Measurements from ENCODE around the gene MINAR1. TPM values are rescaled to one million over a fixed set of nuclear protein-coding genes. Genes with fewer than 3 reads are reported as not detected.

The MINAR1 gene
- total and polyA plus RNA-seq, 11 donors = 0.04 to 0.29 (median 0.12) TPM; not detected in 2

GRCh38 chr15:79402136-79402535 lies 30.0 kb upstream of the MINAR1 start:
- Histone ChIP-seq H3K36me3 (no peaks in the 10 kb centered on the region), H3K27me3 (peaks cover 0 to 5% (median 0%) of the 10 kb centered on the region in 9 donors), H3K4me1 (no peaks in the 10 kb centered on the region), H3K9me3 (no peaks in the 10 kb centered on the region), H3K27ac (no peak overlapping the region), H3K4me3 (no peak overlapping the region)
- intact Hi-C loops (cut with DNase I) = no loop called here
- ATAC-seq = no peak
- DNase-seq = no peak
- no peak for TF ChIP-seq CTCF (IDR thresholded peaks at IDR 0.05)
- TF ChIP-seq POLR2A (IDR thresholded peaks at IDR 0.05) = no peak
- WGBS, 4 donors = 81 to 90% (median 85%) methylated on average over 2 of the region's 2 CpGs

GRCh38 chr15:79403501-79403900 lies 28.6 kb upstream of the MINAR1 start:
- H3K9me3 ChIP-seq = no peaks in the 10 kb centered on the region
- no peaks in the 10 kb centered on the region for H3K4me1 ChIP-seq
- DNase-seq = no peak
- no peak overlapping the region for H3K4me3 ChIP-seq
- no peak for TF ChIP-seq POLR2A (IDR thresholded peaks at IDR 0.05)
- no peak for TF ChIP-seq CTCF (IDR thresholded peaks at IDR 0.05)
- ATAC-seq = no peak
- WGBS, 4 donors = 87 to 91% (median 88%) methylated on average over 4 of the region's 4 CpGs
- peaks cover 0 to 5% (median 0%) of the 10 kb centered on the region in 9 donors for H3K27me3 ChIP-seq
- intact Hi-C loops (cut with DNase I) = no loop called here
- H3K36me3 ChIP-seq = no peaks in the 10 kb centered on the region
- no peak overlapping the region for H3K27ac ChIP-seq

GRCh38 chr15:79406210-79406609 lies 25.9 kb upstream of the MINAR1 start:
- intact Hi-C loops (cut with DNase I) = no loop called here
- DNase-seq (no peak), ATAC-seq (no peak)
- TF ChIP-seq CTCF (IDR thresholded peaks at IDR 0.05) (no peak), POLR2A (IDR thresholded peaks at IDR 0.05) (no peak)
- no peak overlapping the region for H3K4me3 ChIP-seq
- H3K36me3 ChIP-seq = no peaks in the 10 kb centered on the region
- no peaks in the 10 kb centered on the region for H3K9me3 ChIP-seq
- H3K4me1 ChIP-seq = no peaks in the 10 kb centered on the region
- no peak overlapping the region for H3K27ac ChIP-seq
- 54 to 72% (median 68%) methylated on average over 3 of the region's 3 CpGs for WGBS, 4 donors
- H3K27me3 ChIP-seq = peaks cover 0 to 5% (median 0%) of the 10 kb centered on the region in 9 donors

GRCh38 chr15:79408041-79408440 lies 24.1 kb upstream of the MINAR1 start:
- TF ChIP-seq CTCF (IDR thresholded peaks at IDR 0.05) (no peak), POLR2A (IDR thresholded peaks at IDR 0.05) (no peak)
- Histone ChIP-seq H3K36me3 (no peaks in the 10 kb centered on the region), H3K4me1 (no peaks in the 10 kb centered on the region), H3K9me3 (no peaks in the 10 kb centered on the region), H3K27ac (no peak overlapping the region), H3K4me3 (no peak overlapping the region), H3K27me3 (peaks cover 0 to 4% (median 0%) of the 10 kb centered on the region in 9 donors)
- WGBS, 4 donors = 59 to 62% (median 62%) methylated on average over 5 of the region's 5 CpGs
- ATAC-seq = no peak
- DNase-seq = no peak
- intact Hi-C loops (cut with DNase I) = no loop called here
